IMR-90 (cell line): ENCODE measurements around the gene UGT3A1. TPM values are rescaled to one million over a fixed set of nuclear protein-coding genes. Genes with fewer than 3 reads are reported as not detected.

Experiments used
- ATAC-seq: fragments of 200-7000 bp; cut with Tn5 transposase; 2 replicates; pipeline ENCODE4 v1.9.1; 2020; ENCODE audit warnings: low read depth, mild to moderate bottlenecking, moderate library complexity
- BruUV-seq: library from RNA; stranded (reverse); fragments of 400-500 nt; replicated peaks from 2 replicates; lab custom pipeline; 2021; lab: Mats Ljungman, UMichigan
- CTCF ChIA-PET: fragments of 300-600 bp; formaldehyde crosslinking; extraction: SDS; loops from one replicate; lab custom pipeline; 2021; ENCODE audit warnings: antibody characterized with exemption; lab: Yijun Ruan, JAX
- POLR2A ChIA-PET: fragments of 300-600 bp; sonication (Branson Sonifier 250); formaldehyde crosslinking; loops from one replicate; lab custom pipeline; 2022; ENCODE audit warnings: antibody characterized with exemption; ENCODE audit not compliant: unreplicated experiment; lab: Charles Lee
- DNase-seq: peaks from one replicate; pipeline ENCODE4 v3.0.0; 2013
- H2AFZ ChIP-seq: replicated peaks from 2 replicates; pipeline ENCODE3; 2013; ENCODE audit warnings: low read length, mild to moderate bottlenecking; ENCODE audit not compliant: poor library complexity
- H2AK5ac ChIP-seq: 2 replicates; pipeline ENCODE4 v1.6.1; 2013; ENCODE audit warnings: low read depth, low read length, inconsistent platforms
- H2AK9ac ChIP-seq: replicated peaks from 2 replicates; pipeline ENCODE3; 2013; ENCODE audit warnings: mild to moderate bottlenecking, low read depth, low read length, moderate library complexity; ENCODE audit not compliant: poor library complexity
- H2BK120ac ChIP-seq: 2 replicates; pipeline ENCODE4 v1.6.1; 2013; ENCODE audit warnings: low read depth, low read length, inconsistent platforms
- H2BK15ac ChIP-seq: 3 replicates; pipeline ENCODE4 v1.6.1; 2013; ENCODE audit warnings: low read depth, low read length, inconsistent platforms
- H2BK20ac ChIP-seq: 2 replicates; pipeline ENCODE4 v1.6.1; 2013; ENCODE audit warnings: low read depth, mild to moderate bottlenecking, inconsistent platforms, low read length, moderate library complexity
- H2BK5ac ChIP-seq: 2 replicates; pipeline ENCODE4 v1.6.1; 2013; ENCODE audit warnings: mild to moderate bottlenecking, low read depth, low read length, inconsistent platforms; ENCODE audit not compliant: poor library complexity, severe bottlenecking
- H3K14ac ChIP-seq: replicated peaks from 2 replicates; pipeline ENCODE4 v1.6.1; 2013; ENCODE audit warnings: low read depth, low read length, inconsistent platforms
- H3K18ac ChIP-seq: 2 replicates; pipeline ENCODE4 v1.6.1; 2013; ENCODE audit warnings: low read depth, low read length, control low read depth
- H3K23ac ChIP-seq: 2 replicates; pipeline ENCODE4 v1.6.1; 2013; ENCODE audit warnings: low read depth, low read length, inconsistent platforms
- H3K27ac ChIP-seq: 2 replicates; pipeline ENCODE4 v1.5.1; 2013; ENCODE audit warnings: mild to moderate bottlenecking, control low read depth, low read length; ENCODE audit not compliant: insufficient read depth
- H3K27me3 ChIP-seq: 2 replicates; pipeline ENCODE4 v1.6.1; 2013; ENCODE audit warnings: low read length; ENCODE audit not compliant: control insufficient read depth, insufficient read depth
- H3K36me3 ChIP-seq: 2 replicates; pipeline ENCODE4 v1.6.1; 2013; ENCODE audit warnings: low read length, mixed read lengths; ENCODE audit not compliant: control insufficient read depth, insufficient read depth
- H3K4ac ChIP-seq: 2 replicates; pipeline ENCODE4 v1.6.1; 2013; ENCODE audit warnings: low read depth, low read length, inconsistent platforms
- H3K4me1 ChIP-seq: 2 replicates; pipeline ENCODE4 v1.6.1; 2013; ENCODE audit warnings: low read length, mixed read lengths; ENCODE audit not compliant: control insufficient read depth, insufficient read depth
- H3K4me2 ChIP-seq: 2 replicates; pipeline ENCODE4 v1.6.1; 2013; ENCODE audit warnings: low read depth, mild to moderate bottlenecking, control low read depth, low read length, moderate library complexity
- H3K4me3 ChIP-seq: 2 replicates; pipeline ENCODE4 v1.5.1; 2013; ENCODE audit warnings: low read depth, mild to moderate bottlenecking, control low read depth, low read length, moderate library complexity; ENCODE audit not compliant: insufficient read depth
- H3K56ac ChIP-seq: 2 replicates; pipeline ENCODE4 v1.6.1; 2013; ENCODE audit warnings: low read length, inconsistent platforms; ENCODE audit not compliant: insufficient read depth; ENCODE audit errors: extremely low read depth
- H3K79me1 ChIP-seq, 2 experiments: 2 replicates each; pipeline ENCODE4 v1.6.1; 2013; ENCODE audit warnings: low read length in 2 of 2, inconsistent platforms in 1 of 2, low read depth in 1 of 2
- H3K9ac ChIP-seq: 2 replicates; pipeline ENCODE4 v1.6.1; 2013; ENCODE audit warnings: low read depth, low read length, control low read depth
- H3K9me1 ChIP-seq: 2 replicates; pipeline ENCODE4 v1.6.1; 2013; ENCODE audit warnings: low read length, inconsistent platforms; ENCODE audit not compliant: insufficient read depth
- H3K9me3 ChIP-seq: 2 replicates; pipeline ENCODE4 v1.6.1; 2013; ENCODE audit warnings: low read length; ENCODE audit not compliant: control insufficient read depth, insufficient read depth
- H4K20me1 ChIP-seq: 2 replicates; pipeline ENCODE4 v1.6.1; 2013; ENCODE audit warnings: low read length, inconsistent platforms; ENCODE audit not compliant: insufficient read depth
- H4K5ac ChIP-seq: 2 replicates; pipeline ENCODE4 v1.6.1; 2013; ENCODE audit warnings: mild to moderate bottlenecking, low read depth, low read length, control low read depth
- H4K8ac ChIP-seq, 2 experiments: 2 replicates each; pipeline ENCODE4 v1.6.1; 2013; ENCODE audit warnings: low read depth in 2 of 2, low read length in 2 of 2, control low read depth in 1 of 2, inconsistent platforms in 1 of 2
- H4K91ac ChIP-seq: 2 replicates; pipeline ENCODE4 v1.6.1; 2013; ENCODE audit warnings: low read depth, low read length, inconsistent platforms; ENCODE audit not compliant: insufficient read depth
- BHLHE40 ChIP-seq: fragments of 150-350 bp; IDR thresholded peaks from 2 replicates; pipeline ENCODE4 v1.6.1; 2016; ENCODE audit warnings: mild to moderate bottlenecking, low read depth, low read length
- CEBPB ChIP-seq: IDR thresholded peaks from 2 replicates; pipeline ENCODE4 v1.6.1; 2012; ENCODE audit warnings: low read depth, low read length, improper control_type of control experiment
- CHD1 ChIP-seq: IDR thresholded peaks from 2 replicates; pipeline ENCODE4 v1.6.1; 2012; ENCODE audit warnings: low read depth, low read length, improper control_type of control experiment
- FOS ChIP-seq: fragments of 150-350 bp; IDR thresholded peaks from 2 replicates; pipeline ENCODE4 v1.6.1; 2016; ENCODE audit warnings: low read depth, low read length
- MAFK ChIP-seq: IDR thresholded peaks from 2 replicates; pipeline ENCODE4 v1.6.1; 2012; ENCODE audit warnings: low read depth, low read length, improper control_type of control experiment
- MAZ ChIP-seq: IDR thresholded peaks from 2 replicates; pipeline ENCODE4 v1.6.1; 2012; ENCODE audit warnings: low read depth, mild to moderate bottlenecking, low read length, improper control_type of control experiment, moderate library complexity, borderline replicate concordance
- MXI1 ChIP-seq: IDR thresholded peaks from 2 replicates; pipeline ENCODE4 v1.6.1; 2012; ENCODE audit warnings: low read depth, mild to moderate bottlenecking, low read length, moderate library complexity, borderline replicate concordance
- NFE2L2 ChIP-seq: fragments of 150-350 bp; IDR thresholded peaks from 2 replicates; pipeline ENCODE4 v1.6.1; 2016; ENCODE audit warnings: low read depth, mild to moderate bottlenecking, low read length
- POLR2A ChIP-seq: IDR thresholded peaks from 2 replicates; pipeline ENCODE4 v1.6.1; 2012; ENCODE audit warnings: mild to moderate bottlenecking, low read depth, low read length
- RAD21 ChIP-seq: IDR thresholded peaks from 2 replicates; pipeline ENCODE4 v1.6.1; 2012; ENCODE audit warnings: low read length, improper control_type of control experiment
- RCOR1 ChIP-seq: IDR thresholded peaks from 2 replicates; pipeline ENCODE4 v1.6.1; 2012; ENCODE audit warnings: mild to moderate bottlenecking, low read length, improper control_type of control experiment; ENCODE audit not compliant: insufficient replicate concordance
- RFX5 ChIP-seq: IDR thresholded peaks from 2 replicates; pipeline ENCODE4 v1.8.0; 2012; ENCODE audit warnings: low read depth, mild to moderate bottlenecking, low read length, moderate library complexity
- SMC3 ChIP-seq: fragments of 150-350 bp; IDR thresholded peaks from 2 replicates; pipeline ENCODE4 v1.6.1; 2016; ENCODE audit warnings: low read depth, mild to moderate bottlenecking, antibody characterized with exemption, low read length, moderate library complexity
- WGBS, 2 experiments: methylation state at CpG; one replicate each; pipeline versions ENCODE4 v1.1.5 to v1.1.7; 2013; ENCODE audit warnings: missing lambda C conversion rate in 2 of 2; ENCODE audit not compliant: insufficient read length in 1 of 2; ENCODE audit errors: extremely low coverage in 2 of 2; 5-methylcytosine and 5-hydroxymethylcytosine counted together
- dilution Hi-C: fragments of 300-500 bp; cut with HindIII; formaldehyde crosslinking; loops from one replicate; pipeline ENCODE4 v1.14.3; 2018; ENCODE audit warnings: low sequenced_read_pairs; ENCODE audit not compliant: unreplicated experiment
- in situ Hi-C: fragments of 300-500 bp; cut with MboI; formaldehyde crosslinking; loops from 3 replicates; pipeline ENCODE4 v1.14.3; 2019; ENCODE audit warnings: low sequenced_read_pairs, inconsistent platforms, mixed read lengths
- intact Hi-C: fragments of 100-400 bp; cut with micrococcal nuclease; formaldehyde crosslinking; loops from 2 replicates; pipeline ENCODE4 v1.10.0; 2022
- polyA plus RNA-seq, 3 experiments: library from polyadenylated mRNA; depleted of rRNA; stranded (reverse); fragments of >200 nt; gene quantifications; 2 replicates each; pipeline ENCODE4 v1.2.3, GENCODE V29; 2012; ENCODE audit warnings: low replicate concordance in 1 of 3
- total RNA-seq: library from RNA; depleted of rRNA; stranded (reverse); fragments of >200 nt; gene quantifications from 2 replicates; pipeline ENCODE4 v1.2.3, GENCODE V29; 2012
- TF ChIP-seq, protein P1 (sequence below): fragments of 150-350 bp; IDR thresholded peaks from 2 replicates; pipeline ENCODE4 v1.6.1; 2017; ENCODE audit warnings: mild to moderate bottlenecking, antibody characterized with exemption, low read length, low read depth
- TF ChIP-seq, protein P2 (sequence below): conservative IDR thresholded peaks from 2 replicates; pipeline ENCODE4 v1.5.1; 2012; ENCODE audit warnings: mild to moderate bottlenecking, low read depth, low read length, improper control_type of control experiment
- TF ChIP-seq, protein P3 (sequence below): fragments of 150-350 bp; IDR thresholded peaks from 2 replicates; pipeline ENCODE4 v1.6.1; 2016; ENCODE audit warnings: low read depth, mild to moderate bottlenecking, low read length, moderate library complexity, borderline replicate concordance

Gene UGT3A1
- total and polyA plus RNA-seq, 2 of the 4 experiments (the other 2 are of a cell fraction), result not detected

DNA sequence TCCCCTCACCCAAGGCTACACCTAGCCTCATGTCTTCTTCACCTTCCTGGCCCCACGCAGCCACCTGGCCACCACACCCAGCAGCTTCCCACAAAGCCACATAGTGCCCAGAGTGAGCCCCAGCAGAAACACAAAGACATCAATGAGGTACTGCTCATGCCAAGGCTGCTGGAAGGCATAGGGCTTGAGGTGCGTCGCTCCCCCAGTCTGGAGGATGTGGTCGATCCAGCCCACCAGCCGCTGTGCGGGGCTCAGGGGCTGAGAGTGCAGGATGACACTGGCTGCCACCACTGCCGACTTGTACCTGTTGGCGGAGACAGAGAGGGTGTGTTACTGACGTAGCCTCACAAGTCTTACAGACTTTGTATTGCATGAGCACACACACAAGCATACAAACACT, 37.0 kb downstream of the UGT3A1 start:
- H4K8ac ChIP-seq, result no peak overlapping the region
- H3K14ac ChIP-seq, result no peak overlapping the region
- no peaks in the 10 kb centered on the region for H3K79me1 ChIP-seq
- TF ChIP-seq RFX5 (no peak), FOS (no peak), BHLHE40 (no peak), MXI1 (no peak), SMC3 (no peak), MAFK (no peak), POLR2A (no peak), CHD1 (no peak), RCOR1 (no peak), NFE2L2 (no peak), RAD21 (no peak), MAZ (no peak), CEBPB (no peak)
- TF ChIP-seq, protein P1, sequence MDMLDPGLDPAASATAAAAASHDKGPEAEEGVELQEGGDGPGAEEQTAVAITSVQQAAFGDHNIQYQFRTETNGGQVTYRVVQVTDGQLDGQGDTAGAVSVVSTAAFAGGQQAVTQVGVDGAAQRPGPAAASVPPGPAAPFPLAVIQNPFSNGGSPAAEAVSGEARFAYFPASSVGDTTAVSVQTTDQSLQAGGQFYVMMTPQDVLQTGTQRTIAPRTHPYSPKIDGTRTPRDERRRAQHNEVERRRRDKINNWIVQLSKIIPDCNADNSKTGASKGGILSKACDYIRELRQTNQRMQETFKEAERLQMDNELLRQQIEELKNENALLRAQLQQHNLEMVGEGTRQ, result no peak
- TF ChIP-seq, protein P2, sequence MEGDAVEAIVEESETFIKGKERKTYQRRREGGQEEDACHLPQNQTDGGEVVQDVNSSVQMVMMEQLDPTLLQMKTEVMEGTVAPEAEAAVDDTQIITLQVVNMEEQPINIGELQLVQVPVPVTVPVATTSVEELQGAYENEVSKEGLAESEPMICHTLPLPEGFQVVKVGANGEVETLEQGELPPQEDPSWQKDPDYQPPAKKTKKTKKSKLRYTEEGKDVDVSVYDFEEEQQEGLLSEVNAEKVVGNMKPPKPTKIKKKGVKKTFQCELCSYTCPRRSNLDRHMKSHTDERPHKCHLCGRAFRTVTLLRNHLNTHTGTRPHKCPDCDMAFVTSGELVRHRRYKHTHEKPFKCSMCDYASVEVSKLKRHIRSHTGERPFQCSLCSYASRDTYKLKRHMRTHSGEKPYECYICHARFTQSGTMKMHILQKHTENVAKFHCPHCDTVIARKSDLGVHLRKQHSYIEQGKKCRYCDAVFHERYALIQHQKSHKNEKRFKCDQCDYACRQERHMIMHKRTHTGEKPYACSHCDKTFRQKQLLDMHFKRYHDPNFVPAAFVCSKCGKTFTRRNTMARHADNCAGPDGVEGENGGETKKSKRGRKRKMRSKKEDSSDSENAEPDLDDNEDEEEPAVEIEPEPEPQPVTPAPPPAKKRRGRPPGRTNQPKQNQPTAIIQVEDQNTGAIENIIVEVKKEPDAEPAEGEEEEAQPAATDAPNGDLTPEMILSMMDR, result no peak
- TF ChIP-seq, protein P3, sequence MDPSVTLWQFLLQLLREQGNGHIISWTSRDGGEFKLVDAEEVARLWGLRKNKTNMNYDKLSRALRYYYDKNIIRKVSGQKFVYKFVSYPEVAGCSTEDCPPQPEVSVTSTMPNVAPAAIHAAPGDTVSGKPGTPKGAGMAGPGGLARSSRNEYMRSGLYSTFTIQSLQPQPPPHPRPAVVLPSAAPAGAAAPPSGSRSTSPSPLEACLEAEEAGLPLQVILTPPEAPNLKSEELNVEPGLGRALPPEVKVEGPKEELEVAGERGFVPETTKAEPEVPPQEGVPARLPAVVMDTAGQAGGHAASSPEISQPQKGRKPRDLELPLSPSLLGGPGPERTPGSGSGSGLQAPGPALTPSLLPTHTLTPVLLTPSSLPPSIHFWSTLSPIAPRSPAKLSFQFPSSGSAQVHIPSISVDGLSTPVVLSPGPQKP, result no peak
- H2AFZ ChIP-seq, result no peak overlapping the region
- BruUV-seq, result no TSS peak
- H2AK5ac ChIP-seq, result no peak overlapping the region
- H4K20me1 ChIP-seq, result no peaks in the 10 kb centered on the region
- H3K56ac ChIP-seq, result no peak overlapping the region
- no peak overlapping the region for H2BK20ac ChIP-seq
- H3K4me3 ChIP-seq, result no peak overlapping the region
- no peak for ATAC-seq
- dilution Hi-C loops (no loop called here), intact Hi-C loops (loop anchor here (5.0 kb wide), 1 partner anchor 193 kb away; no protein-coding TSS in a partner anchor), in situ Hi-C loops (no loop called here)
- H3K36me3 ChIP-seq, result no peaks in the 10 kb centered on the region
- CTCF ChIA-PET, result no interaction called here
- H4K5ac ChIP-seq, result no peak overlapping the region
- no peak overlapping the region for H3K18ac ChIP-seq
- no peaks in the 10 kb centered on the region for H3K4me1 ChIP-seq
- H3K4me2 ChIP-seq, result no peak overlapping the region
- no peak overlapping the region for H4K91ac ChIP-seq
- H2BK5ac ChIP-seq, result no peak overlapping the region
- POLR2A ChIA-PET, result interaction anchor here (0.5 kb wide), 1 partner anchor 14 kb away, joined by 4 read pairs; no protein-coding TSS in a partner anchor
- H2BK120ac ChIP-seq, result no peak overlapping the region
- no peak overlapping the region for H2BK15ac ChIP-seq
- DNase-seq, result no peak
- H3K23ac ChIP-seq, result no peak overlapping the region
- no peaks in the 10 kb centered on the region for H3K9me1 ChIP-seq
- no peaks in the 10 kb centered on the region for H3K9me3 ChIP-seq
- H3K4ac ChIP-seq, result no peak overlapping the region
- 77% methylated on average over 4 of the region's 9 CpGs; no CpG with 5 or more reads in 1 of the 2 experiments for WGBS, 2 experiments
- peaks cover 7% of the 10 kb centered on the region for H3K27me3 ChIP-seq
- H3K9ac ChIP-seq, result no peak overlapping the region
- H2AK9ac ChIP-seq, result no peak overlapping the region
- no peak overlapping the region for H3K27ac ChIP-seq
